ENCODE results near the gene HSPA4L. TPM values are rescaled to one million over a fixed set of nuclear protein-coding genes. Genes with fewer than 3 reads are reported as not detected.

The HSPA4L gene
- total RNA-seq, 1 experiment from 2014 or later, result 68.9 TPM

- Mint-ChIP-seq H3K4me1 (ENCODE audit: insufficient read depth, unreplicated experiment) (no peaks in the 10 kb centered on the region), H3K4me3 (ENCODE audit: unreplicated experiment) (no peak overlapping the region), H3K27me3 (ENCODE audit: insufficient read depth, unreplicated experiment) (no peaks in the 10 kb centered on the region), H3K36me3 (ENCODE audit: insufficient read depth, unreplicated experiment) (peaks cover 76% of the 10 kb centered on the region), H3K27ac (ENCODE audit: low read depth, unreplicated experiment) (no peak overlapping the region), H3K9me3 (ENCODE audit: unreplicated experiment) (no peaks in the 10 kb centered on the region)
- ChIA-PET POLR2A (interaction anchor here (1.0 to 1.9 kb wide), 2 partner anchors 9 to 133 kb away, joined by 3 to 6 read pairs; partner anchors contain the start of genes ABHD18 and MFSD8), CTCF (interaction anchor here (0.6 to 0.8 kb wide), 2 partner anchors 13 to 245 kb away, joined by 3 to 4 read pairs; no protein-coding TSS in a partner anchor)
- intact Hi-C loops (cut with micrococcal nuclease), result no loop called here
- TF ChIP-seq CTCF (IDR thresholded peaks at IDR 0.05; ENCODE audit: unreplicated experiment), result no peak
- DNase-seq (ENCODE audit: unreplicated experiment), result no peak
- BruUV-seq (replicated peaks), result no TSS peak
Measured at GRCh38 chr4:127832585-127832984, 50.5 kb downstream of the HSPA4L start.

DNA sequence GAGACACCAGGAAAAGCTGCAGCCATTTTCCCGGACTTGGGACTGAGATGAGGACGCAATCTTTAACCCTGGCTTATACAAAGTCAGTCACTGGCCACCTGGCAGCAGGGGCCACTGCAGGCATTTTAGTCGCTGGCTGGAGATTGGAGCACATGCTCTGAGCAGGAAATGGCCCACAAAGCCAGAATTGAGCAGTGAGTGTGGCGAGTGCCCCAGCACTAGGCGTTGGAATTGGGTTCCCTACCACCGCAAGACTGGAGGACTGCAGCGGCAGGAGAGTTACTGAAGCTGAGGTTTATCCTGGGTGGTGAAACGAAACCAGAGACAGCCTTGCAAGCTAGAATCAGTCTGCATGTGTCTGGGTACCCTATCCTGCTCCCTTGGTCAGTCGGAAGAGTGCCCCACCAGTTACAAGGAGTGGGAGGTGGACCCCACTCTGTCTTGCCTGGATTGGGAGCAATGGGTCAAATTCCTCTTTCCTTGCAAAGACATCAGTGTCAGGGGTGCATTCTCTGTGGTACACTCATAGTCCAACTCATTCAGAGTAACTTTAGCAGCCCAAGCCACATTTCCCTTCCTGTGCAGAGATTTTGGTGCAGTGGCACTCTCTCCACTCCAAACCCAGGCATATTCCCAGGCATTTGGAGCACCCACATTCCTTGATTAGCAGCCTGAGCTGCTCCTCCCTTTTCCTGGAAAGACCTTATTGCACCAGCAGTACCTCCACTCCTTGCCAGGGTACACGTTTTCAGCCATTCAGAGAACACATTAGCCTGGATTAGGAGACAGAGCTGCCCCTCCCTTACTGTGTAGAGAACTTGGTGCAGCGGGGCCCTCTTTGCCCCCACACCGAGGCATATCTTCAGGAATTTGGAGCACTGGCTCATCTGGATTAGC is 61.8 kb downstream of the HSPA4L start:
- no peak for TF ChIP-seq CTCF (IDR thresholded peaks at IDR 0.05; ENCODE audit: unreplicated experiment)
- ChIA-PET POLR2A (interaction anchor here (1.5 kb wide), 1 partner anchor 9 kb away, joined by 4 read pairs; no protein-coding TSS in a partner anchor), CTCF (interaction anchor here (1.1 kb wide), 1 partner anchor 42 kb away, joined by 4 read pairs; no protein-coding TSS in a partner anchor)
- no TSS peak for BruUV-seq (replicated peaks)
- Mint-ChIP-seq H3K27ac (ENCODE audit: low read depth, unreplicated experiment) (no peak overlapping the region), H3K27me3 (ENCODE audit: insufficient read depth, unreplicated experiment) (no peaks in the 10 kb centered on the region), H3K36me3 (ENCODE audit: insufficient read depth, unreplicated experiment) (peaks cover 52% of the 10 kb centered on the region), H3K9me3 (ENCODE audit: unreplicated experiment) (peaks cover 17% of the 10 kb centered on the region), H3K4me3 (ENCODE audit: unreplicated experiment) (no peak overlapping the region), H3K4me1 (ENCODE audit: insufficient read depth, unreplicated experiment) (peaks cover 12% of the 10 kb centered on the region)
- intact Hi-C loops (cut with micrococcal nuclease), result no loop called here
- no peak for DNase-seq (ENCODE audit: unreplicated experiment)

DNA sequence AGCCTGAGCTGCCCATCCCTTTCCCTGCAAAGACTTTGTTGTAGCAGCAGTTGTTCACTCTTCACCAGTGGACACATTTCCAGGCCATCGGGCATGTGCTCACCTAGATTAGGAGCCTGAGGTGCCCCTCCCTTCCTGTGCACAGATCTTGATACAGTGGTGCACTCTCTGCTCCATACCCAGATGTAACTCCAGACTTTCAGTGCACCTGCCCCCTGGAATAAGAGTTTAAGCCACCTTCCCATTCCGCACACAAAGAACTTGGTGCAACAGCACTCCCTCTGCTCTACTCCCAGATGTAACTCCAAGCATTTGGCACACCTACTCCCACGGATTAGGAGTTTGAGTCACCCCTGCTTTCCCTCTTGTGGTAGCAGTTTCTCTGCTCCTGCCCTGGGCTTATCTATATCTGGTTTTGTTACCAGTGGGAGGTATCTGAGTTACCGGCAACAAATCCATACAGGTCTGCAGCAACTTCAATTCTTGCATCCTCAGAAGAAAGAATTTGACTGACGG is 62.5 kb downstream of the HSPA4L start:
- H3K4me3 Mint-ChIP-seq (ENCODE audit: unreplicated experiment), result no peak overlapping the region
- H3K36me3 Mint-ChIP-seq (ENCODE audit: insufficient read depth, unreplicated experiment), result peaks cover 45% of the 10 kb centered on the region
- intact Hi-C loops (cut with micrococcal nuclease), result no loop called here
- CTCF ChIA-PET, result interaction anchor here (1.1 kb wide), 1 partner anchor 41 kb away, joined by 4 read pairs; no protein-coding TSS in a partner anchor
- no peak for TF ChIP-seq CTCF (IDR thresholded peaks at IDR 0.05; ENCODE audit: unreplicated experiment)
- H3K9me3 Mint-ChIP-seq (ENCODE audit: unreplicated experiment), result peaks cover 21% of the 10 kb centered on the region
- no peaks in the 10 kb centered on the region for H3K27me3 Mint-ChIP-seq (ENCODE audit: insufficient read depth, unreplicated experiment)
- BruUV-seq (replicated peaks), result no TSS peak
- peak; percentile 36 for DNase-seq (ENCODE audit: unreplicated experiment)
- no peak overlapping the region for H3K27ac Mint-ChIP-seq (ENCODE audit: low read depth, unreplicated experiment)
- POLR2A ChIA-PET, result no interaction called here
- H3K4me1 Mint-ChIP-seq (ENCODE audit: insufficient read depth, unreplicated experiment), result peaks cover 12% of the 10 kb centered on the region

- H3K36me3 Mint-ChIP-seq (ENCODE audit: insufficient read depth, unreplicated experiment), result peaks cover 36% of the 10 kb centered on the region
- DNase-seq (ENCODE audit: unreplicated experiment), result no peak
- no peaks in the 10 kb centered on the region for H3K27me3 Mint-ChIP-seq (ENCODE audit: insufficient read depth, unreplicated experiment)
- H3K4me1 Mint-ChIP-seq (ENCODE audit: insufficient read depth, unreplicated experiment), result peaks cover 12% of the 10 kb centered on the region
- no peak overlapping the region for H3K27ac Mint-ChIP-seq (ENCODE audit: low read depth, unreplicated experiment)
- peaks cover 32% of the 10 kb centered on the region for H3K9me3 Mint-ChIP-seq (ENCODE audit: unreplicated experiment)
- intact Hi-C loops (cut with micrococcal nuclease), result no loop called here
- no peak overlapping the region for H3K4me3 Mint-ChIP-seq (ENCODE audit: unreplicated experiment)
- TF ChIP-seq CTCF (IDR thresholded peaks at IDR 0.05; ENCODE audit: unreplicated experiment), result no peak
- ChIA-PET CTCF (interaction anchor here (1.2 kb wide), 1 partner anchor 13 kb away, joined by 4 read pairs; no protein-coding TSS in a partner anchor), POLR2A (interaction anchor here (0.9 kb wide), 1 partner anchor 30 kb away, joined by 3 read pairs; no protein-coding TSS in a partner anchor)
- no TSS peak for BruUV-seq (replicated peaks)
Measured at GRCh38 chr4:127846061-127846460, 63.9 kb downstream of the HSPA4L start.
